GM19452 (cell line): ENCODE results near the gene FBLN2.

Experiments used
- ATAC-seq: cut with Tn5 transposase; IDR thresholded peaks from one replicate; pipeline ENCODE4 v1.9.1; 2021; ENCODE audit not compliant: unreplicated experiment

Gene FBLN2

GRCh38 chr3:13659221-13659969 is 110.5 kb downstream of the FBLN2 start:
- ATAC-seq: no peak

GRCh38 chr3:13660042-13660874 is 111.3 kb downstream of the FBLN2 start:
- ATAC-seq: no peak

GRCh38 chr3:13661121-13661520 is 112.2 kb downstream of the FBLN2 start:
- no peak for ATAC-seq

- no peak for ATAC-seq
Measured at GRCh38 chr3:13662238-13662847, 113.4 kb downstream of the FBLN2 start.

- ATAC-seq: no peak
Measured at GRCh38 chr3:13663781-13664535, 115.0 kb downstream of the FBLN2 start.

GRCh38 chr3:13665582-13666226 is 116.8 kb downstream of the FBLN2 start:
- ATAC-seq: no peak

GRCh38 chr3:13666227-13666619 is 117.3 kb downstream of the FBLN2 start:
- no peak for ATAC-seq

GRCh38 chr3:13666781-13667709 is 118.1 kb downstream of the FBLN2 start:
- no peak for ATAC-seq

- no peak for ATAC-seq
Measured at GRCh38 chr3:13668136-13668535, 119.2 kb downstream of the FBLN2 start.

GRCh38 chr3:13669457-13669856 is 120.5 kb downstream of the FBLN2 start:
- ATAC-seq: no peak

- no peak for ATAC-seq
Measured at GRCh38 chr3:13670292-13670691, 121.4 kb downstream of the FBLN2 start.

- ATAC-seq: no peak
Measured at GRCh38 chr3:13671482-13672233, 122.7 kb downstream of the FBLN2 start.

- no peak for ATAC-seq
Measured at GRCh38 chr3:13673207-13673606, 124.3 kb downstream of the FBLN2 start.

- no peak for ATAC-seq
Measured at GRCh38 chr3:13674538-13675185, 125.7 kb downstream of the FBLN2 start.

GRCh38 chr3:13676356-13677017 is 127.6 kb downstream of the FBLN2 start:
- ATAC-seq: no peak

- no peak for ATAC-seq
Measured at GRCh38 chr3:13677272-13677671, 128.3 kb downstream of the FBLN2 start.

- no peak for ATAC-seq
Measured at GRCh38 chr3:13681931-13682330, 133.0 kb downstream of the FBLN2 start.
